Gastroesophageal sphincter (tissue), 4 donors: ENCODE results near the gene NDUFA7. TPM values are rescaled to one million over a fixed set of nuclear protein-coding genes. Genes with fewer than 3 reads are reported as not detected.
"Not testable (repeated sequence)": the region's sequence is repeated elsewhere in the genome, so short reads cannot be mapped to it uniquely, and the experiment has no call there.

Source experiments
- ATAC-seq: fragments of 150-250 bp; one replicate; pipeline ENCODE4 v1.9.1; 2016; ENCODE audit warnings: mild to moderate bottlenecking, moderate library complexity
- H3K27ac ChIP-seq, 4 donors: fragments of 200-600 bp; sonication (generic) in 3 of 4; 1 replicate in 3 of 4; 2 replicates in 1 of 4; pipeline ENCODE4 v1.5.1; 2016 to 2019
- H3K27me3 ChIP-seq: fragments of 200-600 bp; sonication (generic); one replicate; pipeline ENCODE4 v1.5.1; 2019
- H3K36me3 ChIP-seq, 2 donors: fragments of 200-600 bp; sonication (generic); one replicate each; pipeline ENCODE4 v1.5.1; 2019; ENCODE audit warnings: control low read depth in 1 of 2
- H3K4me1 ChIP-seq, 3 donors: fragments of 200-600 bp; sonication (generic); 1 replicate in 2 of 3; 2 replicates in 1 of 3; pipeline ENCODE4 v1.5.1; 2016 to 2019; ENCODE audit warnings: control low read depth in 2 of 3
- H3K4me3 ChIP-seq, 2 donors: fragments of 200-600 bp; sonication (generic); one replicate each; pipeline ENCODE4 v1.5.1; 2019; ENCODE audit warnings: mild to moderate bottlenecking in 1 of 2, moderate library complexity in 1 of 2
- H3K9me3 ChIP-seq, 3 donors: fragments of 200-600 bp; sonication (generic); one replicate each; pipeline ENCODE4 v1.5.1; 2017 to 2019; ENCODE audit warnings: control low read depth in 2 of 3
- CTCF ChIP-seq, 4 experiments: fragments of 200-600 bp in 2 of 4; fragments of 450-650 bp in 2 of 4; sonication (generic) in 1 of 4; IDR thresholded peaks; one replicate each; pipeline ENCODE4 v1.5.1; 2017 to 2019; ENCODE audit warnings: antibody characterized with exemption in 4 of 4, mild to moderate bottlenecking in 2 of 4, moderate library complexity in 2 of 4
- EP300 ChIP-seq: sonication (generic); formaldehyde crosslinking; IDR thresholded peaks from one replicate; pipeline ENCODE4 v1.6.1; 2017; ENCODE audit warnings: antibody characterized with exemption, mild to moderate bottlenecking
- POLR2A ChIP-seq, 2 donors: fragments of 450-650 bp; IDR thresholded peaks; one replicate each; pipeline ENCODE4 v1.6.1; 2017; ENCODE audit warnings: antibody characterized with exemption in 2 of 2, mild to moderate bottlenecking in 2 of 2, moderate library complexity in 1 of 2
- POLR2AphosphoS5 ChIP-seq: sonication (generic); formaldehyde crosslinking; IDR thresholded peaks from one replicate; pipeline ENCODE4 v1.6.1; 2017; ENCODE audit warnings: antibody characterized with exemption
- WGBS, 2 donors: methylation state at CpG; one replicate each; pipeline ENCODE4 v1.1.5; 2018; ENCODE audit warnings: low coverage in 1 of 2; 5-methylcytosine and 5-hydroxymethylcytosine counted together
- total RNA-seq, 4 donors: library from RNA; depleted of rRNA; stranded (reverse); fragments of >200 nt; gene quantifications; one replicate each; pipeline ENCODE4 v1.1.0, GENCODE V29; 2016

Gene NDUFA7
- total RNA-seq, 4 donors from 2014 or later, result 14.5 to 48.3 (median 32.3) TPM

DNA sequence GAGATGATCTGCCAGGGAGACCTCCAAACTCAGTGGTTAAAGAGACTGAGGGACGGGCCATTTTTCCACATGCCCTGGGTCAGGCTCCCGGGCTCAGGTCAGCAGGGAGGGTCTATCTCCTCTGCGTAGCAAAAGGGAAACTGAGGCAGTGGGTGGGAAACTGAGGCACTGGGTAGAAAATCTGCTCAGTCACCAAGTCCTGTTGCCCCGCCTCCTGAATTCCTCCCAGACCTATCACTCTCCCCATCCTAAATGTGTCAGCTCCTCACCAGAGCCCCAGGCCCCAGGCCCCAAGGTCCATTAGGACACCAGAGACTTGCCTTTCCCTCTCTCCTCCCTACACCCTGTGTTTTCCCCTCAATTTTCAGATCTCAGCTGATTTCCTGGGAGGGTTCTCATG, 15.4 kb downstream of the NDUFA7 start:
- 62% methylated on average over 4 of the region's 4 CpGs; no CpG with 5 or more reads in 1 of the 2 donors for WGBS, 2 donors
- H3K9me3 ChIP-seq, result no peaks in the 10 kb centered on the region
- H3K4me3 ChIP-seq, result no peak overlapping the region
- H3K27me3 ChIP-seq, result no peaks in the 10 kb centered on the region
- H3K4me1 ChIP-seq, result peaks cover 0 to 46% (median 10%) of the 10 kb centered on the region in 3 donors
- ATAC-seq, result no peak
- peaks cover 0 to 38% of the 10 kb centered on the region in 2 donors for H3K36me3 ChIP-seq
- peak overlapping the region in 1 of 4 donors; percentile 17 for H3K27ac ChIP-seq
- TF ChIP-seq CTCF (IDR thresholded peaks at IDR 0.05) (no peak), EP300 (no peak), POLR2AphosphoS5 (no peak), POLR2A (IDR thresholded peaks at IDR 0.05) (no peak)

DNA sequence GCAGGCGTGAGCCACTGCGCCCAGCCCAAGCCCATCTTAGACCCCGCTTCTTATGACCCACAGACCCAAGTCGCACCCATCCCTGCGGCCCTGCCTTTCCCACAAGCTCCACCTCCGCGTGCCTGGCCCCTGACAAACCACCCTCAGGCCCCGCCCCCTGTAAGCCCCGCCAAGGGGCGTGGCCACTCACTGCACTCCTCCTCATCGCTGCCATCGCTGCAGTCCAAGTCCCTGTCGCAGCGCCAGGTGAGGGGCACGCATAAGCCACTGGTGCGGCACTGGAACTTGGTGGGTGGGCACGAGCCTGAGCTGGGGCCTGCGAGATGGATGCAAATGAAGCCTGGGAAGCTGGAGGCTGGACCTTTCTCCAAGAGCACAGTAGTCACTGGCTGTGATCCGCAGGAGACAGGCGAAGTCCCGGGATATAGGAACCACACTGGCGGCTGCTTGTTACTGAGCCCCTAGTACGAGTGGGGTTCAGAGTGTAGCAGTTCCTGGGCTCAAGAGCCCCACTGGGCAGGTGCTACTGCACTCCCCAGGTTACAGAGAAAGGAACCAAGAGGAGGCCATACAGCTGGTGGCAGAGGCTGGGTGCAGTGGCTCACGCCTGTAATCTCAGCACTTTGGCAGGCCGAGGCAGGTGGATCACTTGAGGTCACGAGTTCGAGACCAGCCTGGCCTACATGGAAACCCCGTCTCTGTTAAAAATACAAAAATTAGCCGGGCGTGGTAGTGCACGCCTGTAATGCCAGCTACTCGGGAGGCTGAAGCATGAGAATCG, 16.1 kb downstream of the NDUFA7 start:
- WGBS, 2 donors, result 73 to 89% methylated on average over 8 to 11 of the region's 33 CpGs
- no peak for ATAC-seq
- H3K4me3 ChIP-seq, result no peak overlapping the region

DNA sequence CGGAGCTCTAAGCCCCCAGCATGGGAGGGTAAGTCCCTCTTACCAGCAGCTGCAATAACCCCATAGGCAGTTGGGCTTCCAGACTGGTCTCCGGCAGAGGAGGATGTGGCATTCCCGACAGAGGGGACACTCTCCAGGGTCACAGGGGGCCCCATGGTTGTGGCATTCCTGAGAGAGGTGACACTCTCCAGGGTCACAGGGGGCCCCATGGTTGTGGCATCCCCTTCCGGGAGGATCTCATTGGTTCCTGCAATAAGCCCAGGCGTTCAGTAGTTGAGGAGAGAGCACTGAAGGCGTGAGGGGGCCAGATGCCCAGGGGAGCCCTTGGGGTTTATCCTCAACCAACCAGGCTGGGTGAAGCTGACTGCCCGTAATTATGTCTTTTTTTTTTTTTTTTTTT, 18.4 kb downstream of the NDUFA7 start:
- Histone ChIP-seq H3K9me3 (no peaks in the 10 kb centered on the region), H3K36me3 (peaks cover 0 to 20% of the 10 kb centered on the region in 2 donors), H3K27ac (no peak overlapping the region), H3K27me3 (no peaks in the 10 kb centered on the region), H3K4me3 (no peak overlapping the region), H3K4me1 (peaks cover 0 to 25% (median 0%) of the 10 kb centered on the region in 3 donors)
- TF ChIP-seq EP300 (no peak), CTCF (IDR thresholded peaks at IDR 0.05) (no peak)
- no peak for ATAC-seq
- 86% methylated on average over 6 of the region's 7 CpGs; no CpG with 5 or more reads in 1 of the 2 donors for WGBS, 2 donors

More for the DNA sequence above, 16.1 kb downstream of the NDUFA7 start:
- H3K36me3 ChIP-seq, result peaks cover 0 to 30% of the 10 kb centered on the region in 2 donors
- H3K27me3 ChIP-seq, result no peaks in the 10 kb centered on the region
- no peaks in the 10 kb centered on the region for H3K9me3 ChIP-seq
- TF ChIP-seq POLR2AphosphoS5, result no peak
- H3K4me1 ChIP-seq, result peaks cover 0 to 46% (median 10%) of the 10 kb centered on the region in 3 donors
- no peak overlapping the region for H3K27ac ChIP-seq

- WGBS, 2 donors, result no CpG with 5 or more reads among the region's 11 CpGs
- Histone ChIP-seq H3K36me3 (peaks cover 0 to 20% of the 10 kb centered on the region in 2 donors), H3K9me3 (no peaks in the 10 kb centered on the region), H3K4me3 (no peak overlapping the region), H3K4me1 (peaks cover 0 to 21% (median 0%) of the 10 kb centered on the region in 3 donors), H3K27ac (no peak overlapping the region), H3K27me3 (no peaks in the 10 kb centered on the region)
- peak; percentile 57 for ATAC-seq
- TF ChIP-seq POLR2AphosphoS5 (no peak), POLR2A (IDR thresholded peaks at IDR 0.05) (no peak), EP300 (no peak), CTCF (IDR thresholded peaks at IDR 0.05) (no peak)
Observed at GRCh38 chr19:8302357-8302691, 18.9 kb downstream of the NDUFA7 start.

GRCh38 chr19:8291337-8291736, 29.8 kb downstream of the NDUFA7 start:
- not testable (repeated sequence) for H3K9me3 ChIP-seq, H3K4me3 ChIP-seq, H3K27me3 ChIP-seq, H3K27ac ChIP-seq, H3K4me1 ChIP-seq, H3K36me3 ChIP-seq
- no CpG with 5 or more reads among the region's 9 CpGs for WGBS, 2 donors
- ATAC-seq, result peak; percentile 57

DNA sequence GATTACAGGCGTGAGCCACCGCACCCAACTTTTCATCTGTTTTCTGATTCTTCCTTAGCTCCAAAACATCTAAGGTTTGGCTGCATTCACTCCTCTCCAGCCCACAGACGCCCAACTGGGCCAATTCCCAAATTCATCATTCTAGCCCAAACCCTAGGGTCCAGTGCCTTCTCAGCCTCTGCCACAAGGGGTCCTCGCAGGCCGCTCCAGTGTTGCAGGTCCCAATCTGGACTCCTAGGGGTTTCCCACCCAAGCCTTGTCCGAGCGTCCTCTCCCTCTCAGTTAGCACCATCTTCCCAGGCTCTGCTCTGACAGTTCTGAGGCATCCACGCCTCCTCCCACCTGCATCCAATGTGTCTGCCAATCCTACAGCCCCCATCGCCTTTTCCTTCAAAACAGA, 44.7 kb downstream of the NDUFA7 start:
- not testable (repeated sequence) for H3K4me3 ChIP-seq, H3K27ac ChIP-seq, H3K27me3 ChIP-seq, H3K36me3 ChIP-seq, H3K9me3 ChIP-seq, H3K4me1 ChIP-seq
- ATAC-seq, result peak; percentile 43
- WGBS, 2 donors, result no CpG with 5 or more reads among the region's 9 CpGs
